DMS53 treated with DMSO at 0.1 percent for 48 hours (cell line): ENCODE results near the gene DLG1.
"Not testable (repeated sequence)": the region's sequence is repeated elsewhere in the genome, so short reads cannot be mapped to it uniquely, and the experiment has no call there.

Source experiments
- DNase-seq: peaks from one replicate; lab custom pipeline; 2025; ENCODE audit not compliant: unreplicated experiment; lab: John Stamatoyannopoulos, UW

DLG1 gene

DNA sequence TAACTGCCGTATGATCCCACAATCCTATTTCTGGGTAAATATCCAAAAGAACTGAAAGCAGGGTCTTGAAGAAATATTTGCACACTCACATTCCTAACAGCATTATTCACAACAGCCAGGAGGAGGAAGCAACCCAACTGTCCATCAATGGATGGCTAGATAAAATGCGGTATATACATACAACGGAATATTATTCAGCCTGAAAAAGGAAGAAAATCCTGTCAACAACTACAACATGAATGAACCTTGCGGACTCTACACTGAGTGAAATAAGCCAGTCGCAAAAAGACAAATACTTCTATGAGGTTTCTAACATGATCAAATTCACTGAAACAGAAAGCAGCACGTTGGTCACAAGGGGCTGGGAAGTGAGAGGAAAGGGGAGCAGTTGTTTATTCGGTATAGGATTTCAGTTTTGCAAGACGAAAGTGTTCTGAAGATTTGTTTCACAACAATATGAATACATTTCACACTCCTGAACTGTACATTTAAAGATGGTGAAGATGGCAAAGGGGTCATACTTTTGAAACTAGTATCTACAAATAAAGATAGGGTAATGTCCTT, 6.2 kb downstream of the DLG1 start:
- no peak for DNase-seq

GRCh38 chr3:197289726-197290125, 8.7 kb downstream of the DLG1 start:
- DNase-seq, result no peak

GRCh38 chr3:197286678-197287077, 11.7 kb downstream of the DLG1 start:
- DNase-seq, result peak; percentile 3

- no peak for DNase-seq
Measured at GRCh38 chr3:197285557-197285956, 12.9 kb downstream of the DLG1 start.

- no peak for DNase-seq
Measured at GRCh38 chr3:197283045-197283444, 15.4 kb downstream of the DLG1 start.

GRCh38 chr3:197281849-197282248, 16.6 kb downstream of the DLG1 start:
- DNase-seq, result no peak

- DNase-seq, result no peak
Measured at GRCh38 chr3:197280156-197280555, 18.3 kb downstream of the DLG1 start.

- no peak for DNase-seq
Measured at GRCh38 chr3:197278933-197279332, 19.5 kb downstream of the DLG1 start.

- DNase-seq, result not testable (repeated sequence)
Measured at GRCh38 chr3:197276808-197277207, 21.6 kb downstream of the DLG1 start.

DNA sequence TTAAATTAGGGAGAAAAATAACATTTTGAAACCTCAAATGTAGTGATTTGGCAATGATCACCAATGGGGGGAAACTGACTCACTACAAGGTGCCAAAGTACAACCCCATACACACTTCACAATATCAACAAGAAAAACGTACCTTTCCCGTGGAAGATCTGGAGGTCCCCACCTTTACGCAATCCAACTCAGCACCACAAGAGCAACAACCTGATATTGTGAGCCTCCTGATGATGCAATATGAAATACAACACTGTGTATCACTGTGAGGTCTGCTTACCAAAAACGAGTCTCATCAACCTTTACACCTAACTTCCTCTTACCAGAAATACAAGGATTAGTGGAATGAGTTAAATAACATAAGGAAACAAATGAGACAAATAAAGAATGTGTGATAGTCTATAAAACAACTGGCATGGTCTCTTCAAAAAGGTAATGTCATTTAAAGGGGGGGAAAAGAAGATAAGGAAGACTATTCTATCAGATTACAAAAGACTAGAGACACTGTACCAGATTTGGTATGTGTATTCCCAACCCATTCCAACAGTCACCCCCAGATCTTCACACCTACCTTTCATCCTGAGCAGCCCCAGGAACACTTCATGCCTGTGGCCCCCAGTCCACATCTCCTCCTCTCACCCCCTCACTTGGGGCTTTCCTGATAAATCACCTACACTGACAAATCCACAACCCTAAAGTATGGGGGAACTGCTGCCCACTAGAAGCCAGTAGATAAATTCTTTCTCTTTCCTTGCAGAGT, 27.7 kb downstream of the DLG1 start:
- no peak for DNase-seq

DNA sequence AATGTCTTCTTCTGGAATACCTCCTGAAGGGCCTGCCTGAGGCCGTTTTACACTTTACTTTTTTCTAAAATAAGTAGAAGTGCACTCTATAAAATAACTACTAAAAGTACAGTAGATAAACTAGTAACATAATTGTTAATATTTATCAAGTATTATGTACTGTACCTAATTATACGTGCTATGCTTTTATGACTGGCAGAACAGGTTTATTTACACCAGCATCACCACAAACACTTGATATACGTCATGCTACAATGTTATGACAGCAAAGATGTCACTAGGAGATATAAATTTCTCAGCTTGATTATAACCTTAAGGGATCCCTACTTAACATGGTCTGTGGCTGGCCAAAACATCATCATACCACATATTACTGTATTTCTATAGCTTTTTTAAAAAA, 29.4 kb downstream of the DLG1 start:
- no peak for DNase-seq

- DNase-seq, result no peak
Measured at GRCh38 chr3:197268294-197268693, 30.1 kb downstream of the DLG1 start.

DNA sequence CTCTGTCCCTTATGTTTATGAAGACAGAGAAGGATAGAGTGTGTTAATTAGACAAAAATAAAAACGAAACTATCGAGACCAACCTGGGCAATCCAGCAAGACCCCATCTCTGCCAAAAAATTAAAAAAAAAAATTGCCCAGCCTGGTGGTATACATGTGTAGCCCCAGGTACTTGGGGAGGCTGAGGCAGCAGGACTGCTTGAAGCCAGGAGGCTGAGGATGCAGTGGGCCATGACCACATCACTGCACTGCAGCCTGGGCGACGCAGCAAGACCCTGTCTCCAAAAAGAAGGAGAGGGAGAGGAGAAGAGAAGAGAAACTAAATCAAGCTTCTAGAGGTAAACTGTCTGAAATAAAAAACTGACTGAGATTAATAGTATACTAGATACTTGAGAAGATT, 32.1 kb downstream of the DLG1 start:
- no peak for DNase-seq

DNA sequence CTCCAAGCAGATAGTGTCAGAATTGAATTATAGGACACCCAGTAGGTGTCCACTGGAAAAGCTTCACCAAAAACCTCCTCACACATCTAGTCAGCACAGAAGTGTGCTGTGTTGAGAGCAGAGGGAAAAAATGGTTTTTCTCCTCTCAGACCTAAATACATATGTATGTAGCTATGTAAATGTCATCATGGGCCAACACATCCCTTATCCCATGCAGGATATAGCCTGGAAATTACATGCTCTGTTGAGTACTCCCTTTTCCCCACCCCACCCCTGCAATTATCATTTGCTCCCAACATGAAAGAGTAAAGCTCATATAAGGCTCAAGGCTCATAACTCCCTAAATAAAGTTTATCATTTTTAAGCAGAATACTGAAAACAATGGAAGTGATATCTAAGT, 35.7 kb downstream of the DLG1 start:
- DNase-seq, result no peak

GRCh38 chr3:197261164-197261509, 37.3 kb downstream of the DLG1 start:
- no peak for DNase-seq

DNA sequence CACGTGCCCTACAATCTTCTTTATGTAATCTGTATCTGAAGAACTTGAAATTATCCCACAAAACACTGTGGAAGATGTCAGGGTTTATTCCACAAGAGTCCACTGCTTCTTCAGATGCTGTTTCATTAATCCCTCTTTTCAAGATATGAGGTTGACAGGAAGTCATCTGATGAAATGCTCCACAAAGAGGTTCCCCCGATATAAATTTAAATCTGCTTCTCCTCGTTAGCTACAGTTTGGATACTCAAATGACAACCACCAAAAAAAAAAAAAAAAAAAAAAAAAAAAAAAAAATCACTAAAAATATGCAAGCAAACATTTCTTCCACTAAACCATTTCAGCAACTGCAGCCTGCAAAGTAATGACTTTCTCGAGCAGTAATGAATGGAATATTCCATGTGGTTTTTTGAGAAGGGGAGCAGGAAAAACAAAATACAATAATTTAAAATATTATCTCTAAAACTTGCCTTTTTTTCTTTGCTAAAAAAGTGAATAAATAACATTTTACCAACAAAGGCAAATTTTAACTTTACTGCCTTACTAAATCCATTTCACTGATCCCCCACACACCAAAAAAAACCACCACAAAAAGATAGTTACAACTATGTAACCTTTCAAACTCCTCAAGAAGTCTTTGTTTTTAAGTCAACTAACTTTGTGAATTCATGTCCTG, 37.8 kb downstream of the DLG1 start:
- DNase-seq, result no peak

DNA sequence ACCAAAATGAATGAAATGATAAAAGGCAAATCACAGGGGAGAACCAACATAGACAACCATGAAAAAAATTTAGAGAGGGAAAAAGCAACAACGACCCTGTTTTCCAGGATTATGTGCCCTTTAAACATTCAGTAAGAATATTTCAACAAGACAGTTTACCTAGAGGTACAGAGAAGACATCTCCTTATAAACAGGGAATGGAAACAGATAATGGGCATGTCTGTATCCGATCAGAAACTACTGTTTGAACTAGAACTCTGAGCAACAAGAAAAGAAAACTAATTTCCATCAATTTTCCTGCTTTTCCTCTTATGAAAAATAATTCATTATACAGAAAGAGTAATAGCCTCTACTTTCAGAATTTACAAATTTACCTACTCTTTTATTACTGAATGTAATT, 39.3 kb downstream of the DLG1 start:
- DNase-seq, result no peak

DNA sequence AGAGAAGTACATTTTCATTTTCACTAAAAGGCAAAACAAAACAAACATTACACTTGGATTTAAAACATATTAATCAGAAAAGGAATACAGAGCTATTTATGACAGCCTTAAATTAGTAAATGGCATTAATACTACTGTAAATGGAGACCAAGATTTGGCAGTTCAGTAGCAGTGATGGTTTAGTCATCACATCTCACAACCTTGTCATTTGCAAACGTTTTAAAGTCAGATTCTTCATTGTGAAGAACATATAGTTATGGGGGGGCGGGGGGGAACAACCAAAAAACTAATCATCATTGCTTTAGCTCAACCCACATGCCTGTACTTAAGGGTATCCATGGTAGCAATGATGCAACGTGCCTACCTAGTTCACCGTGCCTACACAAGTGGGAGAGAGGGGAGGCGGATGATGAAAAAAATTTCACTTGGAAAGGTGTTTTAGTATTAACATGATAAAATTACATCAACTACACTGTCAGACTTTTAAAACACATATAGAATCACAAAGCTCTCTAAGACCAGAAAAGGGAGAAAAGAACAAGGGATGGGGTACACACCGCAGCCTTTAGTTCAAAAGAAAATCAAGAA, 40.1 kb downstream of the DLG1 start:
- no peak for DNase-seq

DNA sequence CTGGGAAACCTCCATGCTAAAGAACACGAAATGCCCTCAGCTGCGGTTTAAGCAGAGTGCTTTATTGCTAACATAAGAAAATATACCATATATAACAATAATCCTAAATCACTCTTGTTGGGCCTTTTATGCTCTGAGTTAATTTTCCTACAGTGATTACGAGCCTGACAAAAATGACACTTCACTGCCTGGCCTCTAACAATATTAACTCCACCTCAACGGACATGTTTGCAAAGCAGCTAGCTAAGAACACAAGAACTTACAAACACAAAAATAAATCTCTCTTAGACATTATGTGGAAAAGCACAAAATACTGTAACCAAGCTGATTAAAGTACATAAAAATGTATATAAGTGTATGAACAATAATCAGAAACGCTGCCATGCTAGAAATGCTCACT, 40.7 kb downstream of the DLG1 start:
- no peak for DNase-seq

- DNase-seq, result peak; percentile 14
Measured at GRCh38 chr3:197256836-197257444, 41.5 kb downstream of the DLG1 start.

DNA sequence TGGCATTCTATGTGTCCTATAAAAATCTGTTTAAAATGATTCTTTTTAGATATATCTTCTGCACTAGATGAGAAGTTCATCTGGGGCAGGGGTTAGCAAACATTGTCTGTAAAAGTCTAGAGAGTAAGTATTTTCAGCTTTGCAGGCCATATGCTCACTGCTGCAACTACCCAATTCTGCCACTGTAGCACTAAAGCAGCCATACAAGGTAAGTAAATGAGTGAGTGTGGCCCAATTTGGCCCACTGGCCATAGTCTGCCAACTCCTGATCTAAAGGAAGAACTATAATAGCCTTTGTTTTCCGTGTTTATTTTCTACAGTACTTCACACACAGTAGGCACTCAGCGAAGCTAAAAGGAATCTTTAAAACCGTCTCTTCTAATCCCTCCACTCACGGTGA, 42.3 kb downstream of the DLG1 start:
- DNase-seq, result no peak
